Breast epithelium (tissue), 4 donors: Measurements from ENCODE around the gene RASGRF2. TPM values are rescaled to one million over a fixed set of nuclear protein-coding genes. Genes with fewer than 3 reads are reported as not detected.

Source experiments
- DNase-seq, 2 donors: peaks; one replicate each; pipeline ENCODE4 v3.0.0-alpha.2; 2019; ENCODE audit warnings: low spot score in 2 of 2
- H3K27ac ChIP-seq, 2 donors: fragments of 200-600 bp; sonication (generic) in 1 of 2; one replicate each; pipeline ENCODE4 v1.5.1; 2016 to 2019; ENCODE audit warnings: mild to moderate bottlenecking in 1 of 2
- H3K27me3 ChIP-seq, 2 donors: fragments of 200-600 bp; sonication (generic) in 1 of 2; one replicate each; pipeline versions ENCODE4 v1.5.1 to v1.6.0; 2017 to 2019; ENCODE audit warnings: control low read depth in 1 of 2, mild to moderate bottlenecking in 1 of 2
- H3K36me3 ChIP-seq: fragments of 200-600 bp; one replicate; pipeline ENCODE4 v1.5.1; 2019
- H3K4me1 ChIP-seq, 2 donors: fragments of 200-600 bp; sonication (generic); one replicate each; pipeline ENCODE4 v1.5.1; 2016 to 2019; ENCODE audit warnings: control low read depth in 1 of 2
- H3K4me3 ChIP-seq, 3 donors: fragments of 200-600 bp; sonication (generic); 1 replicate in 2 of 3; 2 replicates in 1 of 3; pipeline ENCODE4 v1.5.1; 2016 to 2019; ENCODE audit warnings: mild to moderate bottlenecking in 3 of 3, moderate library complexity in 2 of 3
- H3K9me3 ChIP-seq, 2 donors: fragments of 200-600 bp; sonication (generic) in 1 of 2; one replicate each; pipeline ENCODE4 v1.5.1; 2016 to 2019; ENCODE audit warnings: control low read depth in 1 of 2
- CTCF ChIP-seq, 3 donors: fragments of 450-650 bp; IDR thresholded peaks; one replicate each; pipeline ENCODE4 v1.5.1; 2016 to 2017; ENCODE audit warnings: antibody characterized with exemption in 3 of 3, mild to moderate bottlenecking in 3 of 3, moderate library complexity in 3 of 3
- POLR2A ChIP-seq: fragments of 450-650 bp; IDR thresholded peaks from one replicate; pipeline ENCODE4 v1.6.1; 2016; ENCODE audit warnings: antibody characterized with exemption, mild to moderate bottlenecking, moderate library complexity
- POLR2AphosphoS5 ChIP-seq, 3 donors: sonication (generic); formaldehyde crosslinking; IDR thresholded peaks; one replicate each; pipeline ENCODE4 v1.6.1; 2017; ENCODE audit warnings: antibody characterized with exemption in 3 of 3
- intact Hi-C: fragments of 100-400 bp; cut with DNase I; formaldehyde crosslinking; loops from one replicate; pipeline ENCODE4 v1.15.1; 2023; ENCODE audit warnings: low total_unique reads
- total RNA-seq, 3 donors: library from RNA; depleted of rRNA; stranded (reverse); fragments of >200 nt; gene quantifications; one replicate each; pipeline ENCODE4 v1.1.0, GENCODE V29; 2016

RASGRF2 gene
- total RNA-seq, 3 donors from 2014 or later, result 6.1 to 15.7 (median 11.1) TPM

- peaks cover 0 to 14% of the 10 kb centered on the region in 2 donors for H3K9me3 ChIP-seq
- no peak overlapping the region for H3K4me3 ChIP-seq
- H3K4me1 ChIP-seq, result no peaks in the 10 kb centered on the region
- TF ChIP-seq POLR2A (no peak), CTCF (IDR thresholded peaks at IDR 0.05) (no peak), POLR2AphosphoS5 (IDR thresholded peaks at IDR 0.05) (no peak)
- intact Hi-C loops, result no loop called here
- H3K27ac ChIP-seq, result no peak overlapping the region
- no peaks in the 10 kb centered on the region for H3K27me3 ChIP-seq
- DNase-seq, result no peak
- H3K36me3 ChIP-seq, result no peaks in the 10 kb centered on the region
Observed at GRCh38 chr5:80951366-80951765, 8.8 kb upstream of the RASGRF2 start.

GRCh38 chr5:80953587-80953986, 6.6 kb upstream of the RASGRF2 start:
- no peak overlapping the region for H3K27ac ChIP-seq
- no peak for DNase-seq
- H3K4me1 ChIP-seq, result no peaks in the 10 kb centered on the region
- TF ChIP-seq POLR2AphosphoS5 (IDR thresholded peaks at IDR 0.05), result no peak
- H3K36me3 ChIP-seq, result no peaks in the 10 kb centered on the region
- H3K9me3 ChIP-seq, result no peaks in the 10 kb centered on the region
- no peak overlapping the region for H3K4me3 ChIP-seq
- intact Hi-C loops, result no loop called here
- H3K27me3 ChIP-seq, result no peaks in the 10 kb centered on the region

- Histone ChIP-seq H3K27me3 (peaks cover 0 to 5% of the 10 kb centered on the region in 2 donors), H3K9me3 (no peaks in the 10 kb centered on the region), H3K27ac (no peak overlapping the region), H3K4me1 (no peaks in the 10 kb centered on the region), H3K36me3 (no peaks in the 10 kb centered on the region), H3K4me3 (no peak overlapping the region)
- no peak for DNase-seq
- intact Hi-C loops, result no loop called here
- TF ChIP-seq CTCF (IDR thresholded peaks at IDR 0.05), result no peak
- no peak for TF ChIP-seq POLR2AphosphoS5 (IDR thresholded peaks at IDR 0.05)
- TF ChIP-seq POLR2A, result no peak
Observed at GRCh38 chr5:80955082-80955590, 5.0 kb upstream of the RASGRF2 start.

- Histone ChIP-seq H3K9me3 (no peaks in the 10 kb centered on the region), H3K36me3 (no peaks in the 10 kb centered on the region), H3K27me3 (peaks cover 0 to 15% of the 10 kb centered on the region in 2 donors), H3K4me3 (no peak overlapping the region), H3K27ac (no peak overlapping the region), H3K4me1 (no peaks in the 10 kb centered on the region)
- intact Hi-C loops, result no loop called here
- no peak for TF ChIP-seq POLR2AphosphoS5 (IDR thresholded peaks at IDR 0.05)
- no peak for TF ChIP-seq POLR2A
- no peak for TF ChIP-seq CTCF (IDR thresholded peaks at IDR 0.05)
- DNase-seq, result no peak
Observed at GRCh38 chr5:80956272-80956671, 3.9 kb upstream of the RASGRF2 start.

- no peak overlapping the region for H3K27ac ChIP-seq
- no peak overlapping the region for H3K4me3 ChIP-seq
- H3K27me3 ChIP-seq, result peaks cover 0 to 16% of the 10 kb centered on the region in 2 donors
- intact Hi-C loops, result no loop called here
- H3K4me1 ChIP-seq, result no peaks in the 10 kb centered on the region
- H3K36me3 ChIP-seq, result no peaks in the 10 kb centered on the region
- no peaks in the 10 kb centered on the region for H3K9me3 ChIP-seq
- DNase-seq, result no peak
- no peak for TF ChIP-seq POLR2AphosphoS5 (IDR thresholded peaks at IDR 0.05)
- TF ChIP-seq CTCF (IDR thresholded peaks at IDR 0.05), result no peak
- no peak for TF ChIP-seq POLR2A
Observed at GRCh38 chr5:80957031-80957761, 3.0 kb upstream of the RASGRF2 start.
